GM19463 (cell line): ENCODE results near the gene KRTAP10-12.

Experiments
- ATAC-seq: cut with Tn5 transposase; IDR thresholded peaks from one replicate; pipeline ENCODE4 v1.9.1; 2021; ENCODE audit warnings: mild to moderate bottlenecking, moderate library complexity; ENCODE audit not compliant: unreplicated experiment

KRTAP10-12 gene

DNA sequence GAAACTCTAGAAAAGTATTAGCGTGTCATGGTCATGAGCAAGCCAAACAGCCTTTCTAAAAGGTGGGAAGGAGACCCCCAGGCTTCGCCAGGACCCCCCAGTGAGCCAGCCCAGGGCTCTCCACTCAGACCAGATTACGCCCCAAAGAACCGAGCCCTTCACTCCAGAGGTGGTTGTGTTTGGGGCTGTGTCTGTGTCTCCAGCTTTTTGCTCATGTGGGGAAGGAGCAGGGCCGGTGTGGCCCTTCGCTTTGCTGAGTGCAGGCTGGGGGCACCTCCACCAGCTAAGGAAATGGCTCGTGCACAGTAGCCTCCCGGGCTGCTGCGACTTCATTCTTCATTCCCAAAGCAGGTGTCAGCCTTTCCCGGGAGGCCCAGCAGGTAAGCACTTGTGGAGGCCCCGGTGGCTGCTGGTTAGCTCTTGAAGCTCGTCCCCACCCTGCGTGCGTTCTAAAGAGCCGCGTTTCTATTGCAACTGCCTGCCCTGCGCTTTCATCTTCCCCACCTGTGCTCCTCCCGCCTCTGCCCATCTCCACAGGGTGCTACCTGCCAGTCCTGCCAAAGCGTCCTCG, 13.9 kb downstream of the KRTAP10-12 start:
- no peak for ATAC-seq

DNA sequence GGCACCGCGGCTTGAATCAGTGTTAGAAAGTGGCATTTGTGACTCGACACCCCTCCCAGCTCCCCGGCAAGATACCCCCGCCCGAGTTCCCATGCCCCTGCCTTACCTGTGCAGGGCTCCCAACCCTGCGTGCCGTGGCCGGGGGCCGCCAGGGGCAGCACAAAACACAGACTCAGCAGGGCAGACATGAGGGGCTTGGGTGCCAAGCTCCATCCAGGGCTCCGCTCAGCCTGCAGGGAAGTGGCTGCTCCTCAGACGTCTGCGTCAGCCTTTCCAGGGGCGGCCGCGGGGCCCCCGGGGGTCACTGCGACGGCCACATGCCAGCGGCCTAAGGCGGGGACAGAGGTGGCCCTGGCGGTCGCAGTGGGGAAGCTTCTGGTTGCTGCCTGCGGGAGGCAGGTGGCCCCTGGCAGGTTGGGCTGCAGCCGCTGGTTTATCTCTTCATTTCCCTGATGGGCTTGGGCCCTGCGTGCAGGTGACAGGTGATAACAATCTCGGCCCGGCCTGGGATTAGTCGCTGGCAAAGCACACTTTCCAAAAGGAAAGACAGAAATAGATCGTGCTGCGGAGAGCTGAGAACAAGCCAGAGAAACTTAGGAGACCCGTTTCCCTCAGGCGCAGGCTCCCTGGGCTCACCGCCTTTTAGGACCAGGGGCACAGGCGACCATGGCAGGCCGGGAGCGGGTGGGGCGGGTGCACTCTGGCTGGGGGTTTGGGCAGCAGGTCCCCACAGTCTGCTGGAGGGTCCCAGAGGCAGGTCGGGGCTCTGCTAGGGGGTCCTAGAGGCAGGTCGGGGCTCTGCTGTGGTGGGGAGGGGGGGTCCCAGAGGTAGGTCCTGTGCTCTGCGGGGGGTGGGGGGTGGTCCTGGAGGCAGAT, 14.6 kb downstream of the KRTAP10-12 start, which contains the start of gene TSPEAR:
Gene TSPEAR, minus strand, starts transcription at position 246 of the 876 bp plus-strand sequence. Its CDS starts 58 bp downstream, at position 188.
- no peak for ATAC-seq

DNA sequence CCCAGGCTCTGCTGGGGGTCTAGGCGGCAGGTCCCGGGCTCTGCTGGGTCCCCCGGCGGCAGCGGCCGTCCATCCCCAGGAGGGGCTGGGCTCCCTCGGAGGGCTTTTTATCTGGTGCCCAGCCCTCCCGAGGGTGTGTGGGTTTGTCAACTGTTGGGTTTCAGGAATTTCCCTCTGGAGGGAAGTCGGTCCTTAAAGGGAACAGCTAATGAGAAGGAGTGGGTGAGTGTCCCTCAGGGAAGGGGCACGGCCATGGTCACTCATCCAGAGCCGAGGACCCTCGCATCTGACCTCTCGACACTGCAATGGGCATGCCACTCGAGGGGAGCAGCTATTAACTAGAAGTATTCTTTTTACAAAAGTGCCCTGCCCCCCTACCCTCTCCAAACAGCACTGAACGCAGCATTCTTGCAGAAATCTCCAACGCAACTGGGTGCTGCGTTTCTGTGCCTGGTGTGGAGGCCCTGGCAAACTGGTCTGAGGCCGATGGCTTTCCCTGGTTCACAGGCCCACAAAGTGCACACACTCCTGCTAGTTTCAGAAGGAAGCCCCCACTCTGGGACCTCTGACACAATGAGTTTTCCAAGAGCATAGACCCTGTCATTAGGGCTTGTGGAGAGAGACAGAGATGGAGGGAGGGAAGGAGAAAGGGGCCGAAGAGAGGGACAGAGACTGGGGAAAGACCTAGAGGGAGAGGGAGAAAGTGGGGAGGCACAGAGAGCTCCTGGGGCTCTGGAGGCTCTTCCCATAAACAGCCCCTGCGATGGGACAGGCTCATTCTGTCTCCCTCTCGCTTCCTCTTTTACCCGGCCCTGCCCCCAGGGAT, 15.4 kb downstream of the KRTAP10-12 start:
- no peak for ATAC-seq

DNA sequence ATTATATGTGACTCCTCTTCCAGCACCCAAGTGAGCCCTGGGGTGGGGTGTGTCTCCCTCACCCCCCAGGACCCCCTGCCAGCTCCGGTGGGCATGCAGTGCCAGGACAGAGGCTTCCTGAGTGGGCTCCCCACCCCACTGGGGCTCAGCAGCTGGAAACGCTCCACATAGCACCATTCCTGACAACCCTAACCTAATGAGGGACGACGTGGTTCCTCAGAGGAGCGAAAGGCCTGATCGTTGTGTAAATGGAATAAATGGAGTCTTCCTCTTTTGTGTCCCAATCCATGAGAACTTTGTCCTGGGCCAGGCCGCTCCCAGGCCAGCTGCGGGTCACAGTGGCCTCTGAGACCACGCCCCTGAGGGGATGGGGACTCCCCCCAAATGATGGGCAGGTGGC, 16.2 kb downstream of the KRTAP10-12 start:
- no peak for ATAC-seq

DNA sequence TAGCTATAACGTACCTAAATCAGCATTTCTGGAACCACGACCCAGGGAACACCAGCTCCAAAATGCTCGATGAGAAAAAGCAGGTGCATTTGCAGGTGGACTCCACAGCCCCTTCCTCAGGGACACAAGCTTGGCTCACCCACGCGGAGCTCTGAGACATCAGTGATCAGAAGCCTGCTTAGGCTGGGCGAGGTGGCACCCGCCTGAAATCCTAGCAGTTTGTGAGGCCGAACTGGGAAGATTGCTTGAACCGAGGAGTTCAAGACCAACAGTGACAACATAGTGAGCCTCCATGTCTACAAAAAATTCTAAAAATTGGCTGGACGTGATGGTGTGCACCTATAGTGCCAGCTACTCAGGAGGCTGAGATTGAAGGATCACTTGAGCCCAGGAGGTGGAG, 16.9 kb downstream of the KRTAP10-12 start:
- no peak for ATAC-seq

DNA sequence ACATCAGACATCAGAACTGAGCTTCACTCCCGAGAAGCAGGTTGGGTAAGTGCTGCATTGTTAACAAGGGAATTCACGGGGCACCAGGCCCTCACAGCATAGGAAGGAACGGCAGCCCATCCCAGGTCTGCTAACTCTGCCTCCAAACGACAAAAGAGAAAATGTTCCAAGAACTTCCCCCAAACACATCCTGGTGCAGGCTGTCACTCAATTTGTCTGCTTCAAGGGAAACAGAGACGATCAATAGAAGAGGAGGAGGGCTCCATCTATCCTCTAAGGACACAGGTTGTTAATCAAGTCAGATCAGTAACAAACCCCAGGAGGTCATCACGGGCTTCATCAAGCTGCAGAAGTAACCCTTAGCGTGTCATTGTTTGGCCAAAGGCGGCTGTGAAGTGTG, 17.9 kb downstream of the KRTAP10-12 start:
- no peak for ATAC-seq

DNA sequence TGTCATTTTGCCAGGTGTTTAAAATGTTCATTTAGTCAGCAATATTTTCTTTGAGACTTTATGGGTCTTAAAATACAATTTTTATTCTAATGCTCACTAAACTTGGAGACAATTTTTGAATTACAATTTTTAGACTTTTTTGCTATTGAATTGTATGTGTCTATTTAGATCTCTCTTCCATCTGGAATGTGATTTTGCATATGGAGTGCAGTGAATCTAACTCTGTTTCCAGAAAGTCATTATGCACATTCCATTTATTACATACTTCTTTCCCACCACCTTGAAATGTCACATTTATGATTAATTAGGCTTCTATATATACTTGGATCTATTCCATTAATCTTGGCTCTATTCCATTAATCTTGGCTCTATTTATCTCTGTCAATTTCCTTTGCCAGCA, 20.0 kb downstream of the KRTAP10-12 start:
- no peak for ATAC-seq

DNA sequence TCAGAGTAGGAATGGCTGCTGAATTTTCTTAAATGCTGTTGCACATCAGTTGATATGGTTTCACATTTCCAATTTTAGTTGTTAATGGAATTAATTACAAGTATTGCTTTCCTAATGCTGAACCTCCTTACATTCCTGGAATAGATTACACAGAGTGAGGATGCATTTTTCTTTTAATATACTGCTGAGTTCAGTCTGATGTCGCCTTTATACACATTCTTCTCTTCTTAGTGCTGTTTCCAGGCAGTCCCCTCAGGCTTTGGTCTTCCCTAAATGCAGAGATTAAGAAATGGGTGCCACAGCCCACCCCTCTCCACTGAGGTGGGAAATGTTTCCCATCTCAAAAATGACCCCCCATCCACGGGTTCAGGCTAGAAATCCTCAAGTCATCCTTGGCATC, 21.1 kb downstream of the KRTAP10-12 start:
- no peak for ATAC-seq

DNA sequence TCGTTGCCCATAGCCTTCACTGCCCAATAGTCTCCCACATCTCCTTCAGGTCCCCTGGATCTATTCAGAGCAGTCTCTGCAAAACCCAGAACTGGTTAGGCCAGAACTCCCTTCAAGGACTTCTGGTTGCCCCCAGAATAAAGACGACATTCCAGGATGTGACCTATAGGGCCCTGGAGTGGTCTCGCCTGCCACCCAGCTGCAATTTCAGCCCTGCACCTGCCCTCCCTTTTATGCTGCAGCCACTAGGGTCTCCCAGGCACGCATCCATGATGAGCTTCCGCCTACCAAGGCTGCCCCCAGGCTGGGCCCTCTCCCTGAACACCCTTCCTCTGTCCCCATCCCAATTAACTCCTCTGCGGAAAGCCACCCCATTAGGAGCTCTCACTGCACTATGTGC, 21.6 kb downstream of the KRTAP10-12 start:
- no peak for ATAC-seq

DNA sequence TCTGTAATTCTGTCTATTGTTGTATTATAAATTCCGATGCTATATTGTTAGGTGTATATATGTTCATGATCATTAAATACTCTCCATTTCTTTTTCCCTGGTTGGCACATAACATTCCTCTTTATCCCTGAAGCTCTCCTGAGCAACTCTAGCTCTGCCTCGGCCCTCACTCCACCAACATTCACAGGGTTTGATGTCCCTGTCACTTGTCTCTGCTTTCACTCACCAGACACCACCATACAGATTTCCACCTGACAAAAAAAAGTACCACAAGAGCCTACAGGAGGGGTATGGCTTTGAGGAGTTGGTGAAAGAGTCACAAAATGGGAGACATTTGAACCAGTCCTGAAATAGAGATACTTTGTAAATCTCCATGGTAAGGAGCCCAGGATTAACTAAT, 23.2 kb downstream of the KRTAP10-12 start:
- no peak for ATAC-seq

DNA sequence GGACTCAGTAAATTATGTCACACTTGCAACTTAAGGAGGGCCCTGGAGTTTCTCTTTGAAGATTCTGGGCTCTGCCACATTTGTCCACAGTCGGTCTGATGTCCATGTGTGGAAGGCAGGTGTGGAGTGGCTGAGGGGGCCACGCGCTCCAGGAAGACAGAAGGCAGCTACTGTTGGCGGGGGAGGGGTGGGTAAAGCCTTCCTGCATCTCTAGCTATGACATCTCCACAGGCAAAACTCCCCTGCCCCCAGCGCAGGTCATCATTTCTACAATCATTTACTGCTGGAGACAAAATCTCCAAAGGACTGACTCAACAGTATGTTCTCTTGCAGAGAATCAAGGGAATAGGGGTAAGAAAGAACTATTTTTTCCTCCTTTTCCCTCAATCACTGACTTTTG, 25.8 kb downstream of the KRTAP10-12 start:
- no peak for ATAC-seq

DNA sequence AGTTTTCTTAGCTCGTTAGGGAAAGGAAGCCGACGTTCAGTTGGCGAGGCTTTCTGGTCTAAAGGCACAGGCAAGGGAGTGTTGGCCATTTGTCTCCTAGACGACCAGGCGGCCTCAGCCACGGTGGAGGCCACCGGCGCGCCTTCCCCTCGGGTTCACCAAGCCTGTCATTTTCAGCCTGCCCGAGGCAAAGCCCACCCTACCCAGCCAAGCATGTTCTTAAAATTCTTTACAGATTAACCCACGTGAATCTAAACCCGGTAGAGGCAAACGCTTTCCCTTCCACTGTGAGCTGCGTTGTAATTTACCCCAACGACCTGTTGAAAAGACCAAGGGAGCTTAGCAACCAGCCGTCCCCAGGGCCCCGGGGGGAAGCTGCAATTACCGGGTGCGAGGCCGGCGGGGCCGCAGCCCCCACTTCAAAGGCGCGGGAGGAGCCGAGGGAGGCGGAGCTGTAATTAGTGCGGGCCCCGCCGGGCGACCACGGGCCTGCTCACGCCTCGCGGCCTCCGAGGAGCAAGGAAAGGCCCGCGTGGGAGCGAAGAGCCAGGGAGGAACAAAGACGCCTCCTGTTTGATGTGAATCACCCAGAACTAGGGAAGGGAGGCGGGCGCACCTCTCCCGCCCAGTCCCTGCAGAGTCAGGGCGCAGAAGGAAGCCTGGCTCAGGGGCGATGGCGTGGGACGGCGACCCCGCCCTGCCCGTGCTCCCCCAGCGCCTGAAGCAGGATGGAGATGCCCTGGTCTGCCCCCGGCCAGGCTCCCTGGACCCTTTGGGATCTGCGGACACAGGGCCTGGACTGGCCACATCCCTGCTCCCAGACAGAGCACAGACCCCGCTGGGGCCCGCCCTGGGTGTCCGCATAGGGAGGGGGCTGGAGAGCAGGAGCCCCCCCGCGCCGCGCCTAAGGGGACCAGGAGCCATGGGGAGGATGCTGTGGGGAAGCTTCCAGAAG, 26.5 kb downstream of the KRTAP10-12 start:
- ATAC-seq, result no peak

DNA sequence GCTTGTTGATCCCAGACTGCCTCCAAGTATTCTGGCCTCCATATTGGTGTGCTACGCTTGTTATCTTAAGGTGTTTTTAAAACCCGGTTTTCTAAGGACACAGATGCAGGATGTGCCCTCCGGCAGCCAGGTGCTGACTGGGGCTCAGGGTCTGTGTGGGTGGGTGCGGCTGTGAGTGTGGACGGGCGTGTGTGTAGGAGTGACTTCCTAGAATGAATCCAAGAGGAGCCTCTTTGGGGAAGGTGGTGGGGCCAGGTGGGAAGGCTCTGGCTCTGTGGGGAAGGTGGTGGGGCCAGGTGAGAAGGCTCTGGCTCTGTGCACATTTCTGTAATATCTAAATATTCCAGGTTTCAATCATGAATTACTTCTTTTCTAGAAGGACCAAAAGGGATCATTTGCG, 27.2 kb downstream of the KRTAP10-12 start:
- ATAC-seq, result no peak

DNA sequence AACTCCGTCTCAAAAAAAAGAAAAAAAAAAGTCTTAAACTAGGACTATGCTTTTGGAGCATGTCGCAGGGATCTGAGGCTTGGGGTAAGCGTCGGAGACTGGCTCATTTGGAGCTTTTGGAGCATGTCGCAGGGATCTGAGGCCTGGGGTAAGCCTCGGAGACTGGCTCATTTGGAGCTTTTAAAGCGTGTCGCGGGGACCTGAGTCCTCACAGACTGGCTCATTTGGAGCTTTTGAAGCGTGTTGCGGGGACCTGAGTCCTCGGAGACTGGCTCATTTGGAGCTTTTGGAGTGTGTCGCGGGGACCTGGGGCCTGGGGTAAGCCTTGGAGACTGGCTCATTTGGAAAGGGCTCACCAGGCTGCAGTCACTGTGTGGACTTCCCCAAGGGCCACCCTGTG, 28.0 kb downstream of the KRTAP10-12 start:
- no peak for ATAC-seq

DNA sequence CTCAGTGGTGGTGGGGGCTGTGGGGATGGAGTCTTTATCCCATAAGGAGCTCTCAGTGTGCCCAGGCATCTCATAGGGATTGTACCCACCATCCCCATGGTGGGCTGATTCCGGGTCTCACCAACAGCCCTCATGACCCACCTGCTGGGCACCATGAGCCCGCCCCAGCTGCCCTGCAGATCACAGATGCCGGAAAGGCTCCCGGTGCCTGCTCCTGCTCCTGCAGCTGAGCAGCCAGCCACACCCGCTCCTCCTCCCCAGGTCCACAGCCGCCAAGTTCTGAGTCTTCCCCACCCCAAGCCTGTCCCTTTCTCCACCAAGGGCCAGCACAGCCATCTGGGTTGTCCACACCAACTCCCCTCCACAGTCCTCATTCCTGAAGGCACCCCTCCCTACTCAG, 29.9 kb downstream of the KRTAP10-12 start:
- no peak for ATAC-seq

DNA sequence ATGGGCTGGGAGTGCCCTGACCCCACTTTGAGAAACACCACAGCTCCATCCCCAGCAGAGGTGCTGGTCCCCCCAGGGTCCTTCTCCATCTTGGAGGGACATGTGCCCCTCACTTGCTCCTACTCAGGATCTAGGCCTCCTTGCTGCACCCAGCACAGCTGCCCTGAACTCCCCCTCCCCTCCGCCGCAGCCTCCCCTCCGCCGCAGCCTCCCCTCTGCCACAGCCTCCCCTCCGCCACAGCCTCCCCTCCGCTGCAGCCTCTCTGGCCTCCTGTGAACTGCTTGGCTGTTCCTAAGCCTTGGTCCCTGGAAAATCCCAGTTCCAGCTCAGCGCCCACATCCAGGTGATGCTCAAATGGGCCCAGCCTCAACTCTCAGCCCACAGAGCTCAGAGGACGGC, 30.3 kb downstream of the KRTAP10-12 start:
- ATAC-seq, result no peak

DNA sequence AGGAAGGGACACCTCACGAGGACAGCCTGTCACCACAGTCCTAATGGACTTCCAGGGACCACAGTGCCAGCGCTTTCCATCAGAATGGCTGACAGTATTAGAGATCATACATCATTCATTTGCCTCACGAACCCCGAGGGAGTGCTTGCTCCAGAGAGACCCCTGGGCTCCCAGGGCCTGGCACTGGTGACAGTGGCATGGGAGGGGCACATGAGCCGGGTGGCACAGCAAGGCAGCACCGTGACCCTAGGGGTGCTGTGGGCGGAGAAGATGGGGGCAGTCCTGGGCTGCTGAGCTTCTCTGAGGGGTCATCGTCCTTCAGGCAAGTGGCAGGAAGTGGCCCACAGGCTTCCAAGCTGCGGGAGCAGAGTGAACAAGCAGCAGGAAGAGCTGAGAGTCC, 30.8 kb downstream of the KRTAP10-12 start:
- no peak for ATAC-seq

DNA sequence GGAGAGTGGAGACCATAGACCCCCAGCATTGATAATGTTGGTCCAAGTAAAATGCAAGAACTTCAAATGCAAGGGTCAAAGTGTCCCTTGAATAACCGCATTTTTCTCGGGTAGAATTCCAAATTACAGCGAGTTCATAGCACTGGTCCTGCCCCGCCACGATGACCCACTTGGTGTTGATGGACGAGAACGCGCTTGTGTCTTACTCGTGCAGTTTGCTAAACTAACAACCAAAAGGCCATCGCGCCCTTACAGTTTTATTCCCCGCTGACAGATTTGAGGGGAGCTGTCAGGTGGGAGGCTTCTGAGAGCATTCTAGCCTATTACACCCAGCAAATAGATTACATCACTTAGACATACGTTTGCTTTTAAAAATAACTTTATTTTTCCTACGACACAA, 31.7 kb downstream of the KRTAP10-12 start:
- no peak for ATAC-seq

DNA sequence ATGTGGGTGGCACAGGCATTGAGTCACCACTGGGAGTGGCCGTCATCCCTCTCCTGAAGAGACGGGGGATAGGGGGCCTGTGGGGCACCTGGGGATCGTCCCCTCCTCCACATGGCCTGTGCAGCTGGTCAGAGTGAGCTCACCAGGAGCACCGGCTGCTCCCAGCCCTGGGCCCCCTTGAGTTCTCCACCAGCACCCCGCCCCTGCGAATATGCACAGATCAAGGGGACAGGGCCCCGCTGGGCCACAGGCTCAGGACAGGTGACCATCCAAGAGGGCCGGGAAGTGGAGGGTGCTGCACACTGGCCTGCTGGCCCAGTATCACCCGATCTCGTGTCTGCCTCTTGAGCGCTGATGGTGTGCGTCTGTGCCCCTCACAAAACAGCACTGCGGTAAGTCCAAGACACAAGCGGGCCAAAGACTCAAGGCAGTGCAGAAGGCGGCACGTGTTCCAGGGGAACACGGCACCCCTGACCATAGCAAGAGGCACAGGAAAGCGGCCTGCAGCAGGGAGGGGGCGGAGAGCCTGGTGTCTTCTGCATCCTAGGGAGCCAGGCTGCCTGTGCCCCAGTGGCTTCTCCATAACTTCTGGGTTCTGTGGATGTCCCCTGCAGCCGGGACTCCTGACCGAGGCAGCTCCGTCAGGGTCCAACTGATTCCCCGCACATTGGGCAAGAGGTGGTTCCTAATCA, 32.5 kb downstream of the KRTAP10-12 start:
- no peak for ATAC-seq

DNA sequence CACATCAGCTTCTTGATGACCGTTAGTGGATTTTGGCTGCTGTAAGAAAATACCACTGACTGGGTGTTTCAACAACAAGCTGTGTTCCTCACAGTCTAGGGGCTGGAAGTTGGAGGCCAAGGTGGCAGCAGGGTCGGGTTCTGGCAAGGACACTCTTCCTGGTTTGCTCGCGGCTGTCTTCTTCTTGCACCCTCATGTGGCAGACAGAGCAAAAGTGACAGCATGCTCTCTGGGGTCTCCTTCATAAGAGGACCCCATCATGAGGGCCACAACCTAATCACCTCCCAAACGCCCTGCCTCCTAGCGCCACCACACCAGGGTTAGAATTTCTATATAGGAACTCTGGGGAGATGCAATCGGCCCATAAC, 33.0 kb downstream of the KRTAP10-12 start:
- ATAC-seq, result no peak
